H54 (cell line): ENCODE results near the gene ULBP1.
"Not testable (repeated sequence)": the region's sequence is repeated elsewhere in the genome, so short reads cannot be mapped to it uniquely, and the experiment has no call there.

Experiments
- DNase-seq: peaks from one replicate; pipeline ENCODE4 v3.0.0; 2011; ENCODE audit warnings: low spot score, mixed read lengths; ENCODE audit not compliant: insufficient read length
- FAIRE-seq: peaks from 3 replicates; lab custom pipeline; 2011; peaks lifted over from hg19 to GRCh38; lab: Jason Lieb, UNC
- POLR2A ChIP-seq: IDR thresholded peaks from 2 replicates; pipeline ENCODE4 v1.6.1; 2011; ENCODE audit warnings: low read depth, mild to moderate bottlenecking, low read length

Gene ULBP1, protein sequence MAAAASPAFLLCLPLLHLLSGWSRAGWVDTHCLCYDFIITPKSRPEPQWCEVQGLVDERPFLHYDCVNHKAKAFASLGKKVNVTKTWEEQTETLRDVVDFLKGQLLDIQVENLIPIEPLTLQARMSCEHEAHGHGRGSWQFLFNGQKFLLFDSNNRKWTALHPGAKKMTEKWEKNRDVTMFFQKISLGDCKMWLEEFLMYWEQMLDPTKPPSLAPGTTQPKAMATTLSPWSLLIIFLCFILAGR

DNA sequence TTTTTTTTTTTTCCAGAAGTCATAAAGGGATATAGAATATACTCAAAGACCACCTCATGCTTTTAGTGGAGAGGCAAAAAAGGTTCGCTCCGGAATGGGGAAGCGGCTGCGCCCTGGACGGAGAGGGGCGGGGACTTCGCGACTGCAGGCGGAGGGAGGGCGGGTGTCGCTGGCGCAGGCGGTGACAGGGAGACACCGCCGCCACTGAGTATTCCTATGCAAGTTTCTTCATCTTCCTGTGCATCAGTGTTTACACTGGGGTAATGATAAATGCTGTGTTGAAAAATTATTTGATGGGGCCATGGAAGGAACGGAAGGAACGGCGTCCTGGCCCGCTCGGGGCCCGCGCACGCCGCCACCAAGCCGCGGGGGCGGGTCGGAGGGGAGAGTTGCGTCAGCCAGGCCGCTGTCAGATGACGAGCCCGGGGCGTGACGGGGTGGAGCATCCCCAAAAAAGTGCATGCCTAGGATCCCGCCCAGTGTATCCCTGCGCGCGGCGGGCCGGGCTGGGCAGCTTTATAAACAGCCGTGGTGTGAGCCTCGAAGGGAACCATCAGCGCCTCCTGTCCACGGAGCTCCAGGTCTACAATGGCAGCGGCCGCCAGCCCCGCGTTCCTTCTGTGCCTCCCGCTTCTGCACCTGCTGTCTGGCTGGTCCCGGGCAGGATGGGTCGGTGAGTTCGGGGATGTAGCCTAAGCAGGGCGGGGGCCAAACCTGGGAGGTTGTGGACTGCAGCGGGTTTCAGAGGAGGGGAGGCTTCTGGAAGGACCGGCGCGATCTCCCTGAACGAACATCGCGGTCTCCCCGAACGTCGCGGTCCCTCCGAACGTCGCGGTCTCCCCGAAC, at the start of gene ULBP1:
Gene ULBP1 (plus strand): TSS at position 482 of the 846 bp plus-strand sequence. CDS start 107 bp downstream, at position 589.
- DNase-seq (peak; percentile 24), FAIRE-seq (no peak)
- TF ChIP-seq POLR2A = no peak; the same call in 1 of the 2 replicates

GRCh38 chr6:149915970-149916865, 47.5 kb upstream of the ULBP1 start:
- no peak for TF ChIP-seq POLR2A
- DNase-seq (no peak), FAIRE-seq (no peak)

DNA sequence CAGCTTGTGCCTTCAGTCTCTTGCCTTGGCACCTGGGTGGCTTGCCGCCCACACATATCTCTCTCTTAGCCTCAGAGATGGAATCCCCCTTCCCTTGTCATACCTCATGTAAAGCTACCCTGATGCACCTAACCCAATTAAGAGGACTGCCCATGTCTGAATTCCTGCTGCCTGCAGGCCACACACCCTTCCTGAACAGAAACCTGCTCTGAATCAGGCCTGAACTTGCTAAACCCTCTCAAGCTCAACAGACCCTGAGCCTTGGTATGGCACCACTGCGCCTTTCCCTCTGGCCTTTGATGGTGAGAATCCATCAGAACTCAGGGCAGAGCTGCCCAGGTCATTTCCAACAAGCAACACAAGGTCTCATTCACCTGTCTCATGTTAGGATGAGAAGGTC, 46.1 kb upstream of the ULBP1 start:
- no peak for TF ChIP-seq POLR2A
- DNase-seq (no peak), FAIRE-seq (no peak)

DNA sequence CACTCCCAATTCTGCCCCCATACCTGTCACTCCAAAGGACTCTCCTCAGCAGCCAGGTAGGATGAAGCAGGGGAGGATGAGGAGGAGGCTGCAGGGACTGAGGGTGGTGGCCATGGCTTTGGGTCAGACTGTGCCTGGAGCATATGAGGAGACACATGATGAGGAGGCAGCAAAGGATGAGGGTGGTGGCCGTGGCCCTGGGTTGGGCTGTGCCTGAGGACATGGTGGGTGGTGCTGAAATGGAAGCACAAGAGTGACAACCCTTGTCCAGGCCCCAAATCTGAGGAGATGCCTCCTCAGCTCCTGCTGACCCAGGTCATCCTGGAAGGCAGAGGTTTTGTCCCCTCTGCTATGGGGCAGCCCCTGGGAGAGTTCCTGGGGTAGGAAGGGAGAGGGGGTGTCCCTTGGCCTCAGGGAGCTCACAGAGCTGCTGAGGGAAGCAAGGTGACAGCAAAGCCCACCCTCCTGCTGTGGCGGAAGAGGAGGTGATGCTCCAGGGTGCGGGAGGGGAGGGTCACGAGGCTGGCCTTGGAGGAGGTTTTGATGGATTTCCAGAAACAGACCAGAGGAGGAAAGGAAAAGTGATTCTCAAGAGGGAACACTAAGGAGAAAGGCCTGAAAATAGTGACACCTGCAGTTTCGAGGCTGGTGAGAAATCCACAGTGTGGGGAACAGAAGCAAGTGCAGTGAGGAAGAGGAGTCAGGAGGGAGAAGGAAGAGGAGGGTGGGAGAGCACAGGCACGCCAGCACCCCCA, 45.4 kb upstream of the ULBP1 start:
- TF ChIP-seq POLR2A = no peak
- no peak for FAIRE-seq
- DNase-seq = no peak

DNA sequence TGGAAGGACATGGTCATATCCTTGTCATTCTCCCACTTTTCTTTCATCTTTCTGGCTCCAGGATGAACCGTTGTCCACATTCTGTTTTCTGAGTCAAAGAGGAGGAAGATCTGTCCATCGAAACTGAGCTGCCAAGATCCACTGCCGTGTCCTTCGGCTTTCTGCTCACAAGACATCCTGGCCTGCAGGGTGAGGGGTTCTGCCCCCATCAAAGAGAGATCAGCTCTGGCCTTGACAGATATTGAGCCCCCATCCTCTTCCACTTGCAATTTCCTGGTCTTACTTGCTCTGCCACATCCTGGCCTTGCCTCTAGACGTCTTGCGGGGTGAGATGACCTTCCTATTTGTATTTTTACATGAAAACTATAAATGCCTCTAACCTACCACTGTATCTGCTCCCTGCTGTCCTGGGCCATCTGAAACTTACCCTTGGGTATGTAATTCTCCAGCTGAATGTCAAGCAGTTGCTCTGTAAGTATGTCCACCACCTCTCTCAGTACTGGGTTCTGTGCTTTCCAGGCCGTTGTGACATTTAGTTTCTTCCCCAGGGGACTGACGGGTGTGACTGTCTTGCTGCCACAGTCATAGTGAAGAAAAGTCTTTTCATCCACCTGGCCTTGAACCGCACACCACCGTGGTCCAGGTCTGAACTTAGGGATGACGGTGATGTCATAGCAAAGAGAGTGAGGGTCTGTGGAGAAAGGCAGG, 44.5 kb upstream of the ULBP1 start:
- not testable (repeated sequence) for FAIRE-seq, DNase-seq

DNA sequence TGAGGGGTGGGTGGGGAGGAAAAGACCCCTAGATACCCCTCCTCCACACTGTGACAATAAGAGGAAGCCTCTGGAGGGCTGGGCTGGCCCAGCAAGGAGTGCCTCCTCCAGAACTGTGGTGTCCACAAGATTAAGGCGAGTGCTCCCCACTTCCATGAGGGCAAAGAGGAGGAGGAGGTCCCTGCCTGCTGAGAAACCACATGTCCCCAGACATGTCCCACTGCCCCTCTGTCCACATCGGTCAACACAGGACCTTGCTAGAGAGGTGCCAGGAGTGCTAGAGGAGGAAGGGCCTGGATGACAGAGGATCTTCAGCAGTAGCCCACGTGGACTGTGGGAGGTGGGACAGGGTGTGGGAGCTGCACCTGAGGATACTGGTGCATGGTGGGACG, 43.9 kb upstream of the ULBP1 start:
- FAIRE-seq = no peak
- no peak for TF ChIP-seq POLR2A
- no peak for DNase-seq

DNA sequence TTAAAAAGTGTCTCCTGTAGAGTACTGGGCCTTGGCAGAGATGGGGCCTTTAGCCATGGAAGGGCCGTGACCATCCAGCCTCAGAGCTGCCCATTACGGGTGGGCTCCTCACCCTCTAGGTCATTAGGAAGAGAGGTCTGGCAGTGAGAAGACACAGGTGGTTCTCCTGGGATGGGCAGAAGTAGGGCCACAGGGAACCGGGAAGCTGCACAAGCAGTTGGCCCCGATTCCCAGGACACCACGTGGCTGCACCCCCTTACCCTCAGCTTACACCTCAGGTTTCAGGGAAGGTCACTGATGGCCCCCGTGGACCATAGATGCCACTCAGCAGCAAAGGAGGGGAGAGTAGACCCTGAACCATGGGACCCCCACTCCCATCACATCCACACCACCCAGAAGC, 42.4 kb upstream of the ULBP1 start:
- DNase-seq = no peak
- FAIRE-seq = no peak
- no peak for TF ChIP-seq POLR2A

DNA sequence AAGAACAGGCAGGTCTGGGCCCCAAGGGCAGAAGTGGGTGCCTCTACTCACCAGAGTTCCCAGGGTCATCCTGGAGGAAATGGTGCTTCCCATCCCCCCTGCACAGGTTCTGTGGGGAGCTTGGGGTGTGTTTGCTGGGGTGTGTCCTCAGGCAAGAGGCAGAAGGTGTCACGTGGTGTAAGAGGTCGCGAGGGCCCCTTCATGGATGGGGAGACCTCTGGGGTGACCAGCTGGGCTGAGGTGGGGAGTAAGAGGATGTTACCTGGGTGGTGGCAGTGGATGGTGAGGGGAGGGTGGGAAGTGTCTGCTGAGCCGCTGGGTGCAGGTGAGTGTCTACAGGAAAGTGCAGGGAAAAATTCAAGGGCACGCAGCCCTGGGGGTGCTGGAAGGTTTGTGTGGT, 41.7 kb upstream of the ULBP1 start:
- DNase-seq, FAIRE-seq: not testable (repeated sequence)

GRCh38 chr6:149922642-149923326, 41.0 kb upstream of the ULBP1 start, which contains the start of gene RAET1G:
Gene RAET1G, minus strand, starts transcription at chr6:149923121. Its CDS starts 111 bp downstream, at chr6:149923010.
- peak; percentile 39; the same call in 1 of the 2 replicates for TF ChIP-seq POLR2A
- FAIRE-seq (no peak), DNase-seq (peak; percentile 73)

DNA sequence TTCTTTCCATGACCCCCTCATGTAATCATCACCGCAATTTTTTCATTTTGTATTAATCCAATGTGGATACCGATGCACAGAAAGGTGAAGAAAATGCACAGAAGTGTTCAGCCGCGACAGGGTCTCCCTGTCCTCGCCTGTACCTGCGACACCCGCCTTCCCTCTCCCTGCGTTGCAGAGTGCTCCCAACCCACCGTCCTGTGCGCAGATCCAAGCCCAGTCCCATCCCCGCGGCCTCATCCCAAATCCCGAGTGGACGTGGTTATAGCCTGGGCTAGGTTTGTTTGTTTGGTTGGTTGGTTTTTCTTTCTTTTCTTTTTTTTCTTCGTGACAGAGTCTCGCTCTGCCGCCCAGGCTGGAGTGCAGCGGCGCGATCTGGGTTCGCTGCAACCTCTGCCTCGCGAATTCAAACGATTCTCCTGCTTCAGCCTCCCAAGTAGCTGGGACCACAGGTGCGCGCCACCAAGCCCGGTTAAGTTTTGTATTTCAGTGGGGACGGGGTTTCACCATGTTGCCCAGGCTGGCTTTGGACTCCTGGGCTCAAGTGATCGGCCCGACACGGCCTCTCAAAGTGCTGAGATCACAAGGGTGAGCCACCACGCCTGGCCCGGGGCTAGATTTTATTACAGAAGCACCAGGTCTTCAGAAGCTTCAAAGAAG, 40.3 kb upstream of the ULBP1 start:
- no peak for TF ChIP-seq POLR2A
- DNase-seq (no peak), FAIRE-seq (no peak)

DNA sequence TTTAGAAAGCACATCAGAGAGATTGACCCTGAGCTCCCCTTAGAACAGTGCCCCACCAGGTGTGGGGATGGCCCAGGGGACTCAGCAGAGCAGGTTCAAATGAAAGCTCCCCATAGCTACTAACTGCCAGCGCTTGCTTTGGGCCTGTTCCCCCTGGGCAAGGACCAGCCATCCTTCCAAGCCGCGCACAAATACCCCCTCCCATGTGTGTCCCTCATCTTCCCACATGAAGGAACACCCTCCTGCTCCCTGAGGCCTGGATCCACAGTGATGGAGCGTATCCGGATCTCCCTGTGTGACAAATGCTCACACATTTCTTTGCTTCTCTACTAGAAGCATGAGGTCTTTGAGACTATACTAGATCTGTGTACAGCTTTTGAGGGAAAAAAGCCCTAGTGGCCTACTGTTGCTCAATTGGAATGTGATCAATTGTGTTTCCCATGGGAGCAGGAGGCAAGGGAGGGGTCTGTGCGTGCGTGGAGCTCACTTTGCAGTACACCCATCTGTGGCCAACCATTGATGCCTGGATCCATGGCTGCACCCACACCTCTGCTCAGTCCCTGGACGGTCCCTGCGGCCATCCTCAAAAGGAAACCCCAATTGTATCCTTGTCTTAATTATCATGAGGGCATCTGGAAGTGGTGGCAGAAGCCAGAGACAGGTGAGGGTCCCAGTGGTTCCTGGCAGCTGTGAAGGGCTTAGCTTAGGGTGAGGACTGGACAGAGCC, 39.4 kb upstream of the ULBP1 start:
- no peak for TF ChIP-seq POLR2A
- DNase-seq = no peak
- FAIRE-seq = no peak
